Mesodermal cell (in vitro differentiated cells): ENCODE measurements around the gene LAMB1.

Source experiments
- H3K27ac ChIP-seq: 2 replicates; pipeline ENCODE4 v1.7.0; 2013; ENCODE audit warnings: mild to moderate bottlenecking, low read depth, low read length, moderate library complexity; ENCODE audit not compliant: severe bottlenecking
- H3K36me3 ChIP-seq: 2 replicates; pipeline ENCODE4 v1.7.1; 2013; ENCODE audit warnings: mild to moderate bottlenecking, low read length, moderate library complexity; ENCODE audit not compliant: control insufficient read depth, insufficient read depth
- H3K4me1 ChIP-seq: one replicate; pipeline ENCODE4 v1.7.1; 2013; ENCODE audit warnings: mild to moderate bottlenecking, low read length; ENCODE audit not compliant: insufficient read depth, control insufficient read depth, poor library complexity, severe bottlenecking
- H3K4me3 ChIP-seq: 2 replicates; pipeline ENCODE4 v1.7.0; 2013; ENCODE audit warnings: low read length, control low read depth, mild to moderate bottlenecking; ENCODE audit not compliant: insufficient read depth, poor library complexity, severe bottlenecking; ENCODE audit errors: extremely low read depth
- H3K9me3 ChIP-seq: 2 replicates; pipeline ENCODE4 v1.7.1; 2013; ENCODE audit warnings: mild to moderate bottlenecking, low read length, moderate library complexity; ENCODE audit not compliant: control insufficient read depth
- WGBS, 2 experiments: methylation state at CpG; one replicate each; pipeline ENCODE4 v1.1.5; 2013; ENCODE audit warnings: missing lambda C conversion rate in 2 of 2; ENCODE audit not compliant: insufficient coverage in 2 of 2; 5-methylcytosine and 5-hydroxymethylcytosine counted together

Gene LAMB1

GRCh38 chr7:108008240-108008639 lies 5.3 kb upstream of the LAMB1 start:
- 100% methylated on average over 1 to 2 of the region's 4 CpGs for WGBS, 2 experiments
- no peaks in the 10 kb centered on the region for H3K9me3 ChIP-seq
- peaks cover 11% of the 10 kb centered on the region for H3K4me1 ChIP-seq
- no peak overlapping the region for H3K27ac ChIP-seq
- H3K36me3 ChIP-seq: no peaks in the 10 kb centered on the region
- no peak overlapping the region for H3K4me3 ChIP-seq

- no peaks in the 10 kb centered on the region for H3K9me3 ChIP-seq
- 80% methylated on average over 1 of the region's 3 CpGs; no CpG with 5 or more reads in 1 of the 2 experiments for WGBS, 2 experiments
- H3K27ac ChIP-seq: no peak overlapping the region
- H3K36me3 ChIP-seq: no peaks in the 10 kb centered on the region
- peaks cover 7% of the 10 kb centered on the region for H3K4me1 ChIP-seq
- no peak overlapping the region for H3K4me3 ChIP-seq
These were observed 4.8 kb upstream of the LAMB1 start for GRCh38 chr7:108007762-108008161.

- Histone ChIP-seq H3K9me3 (no peaks in the 10 kb centered on the region), H3K27ac (no peak overlapping the region), H3K4me3 (no peak overlapping the region), H3K36me3 (no peaks in the 10 kb centered on the region), H3K4me1 (peaks cover 5% of the 10 kb centered on the region)
- 67 to 91% methylated on average over 1 of the region's 3 CpGs for WGBS, 2 experiments
These were observed 4.3 kb upstream of the LAMB1 start for GRCh38 chr7:108007261-108007660.

GRCh38 chr7:108004220-108005142 lies 1.5 kb upstream of the LAMB1 start:
- H3K4me3 ChIP-seq: no peak overlapping the region
- peaks cover 18% of the 10 kb centered on the region for H3K4me1 ChIP-seq
- H3K36me3 ChIP-seq: peaks cover 21% of the 10 kb centered on the region
- no peaks in the 10 kb centered on the region for H3K9me3 ChIP-seq
- 60 to 61% methylated on average over 5 of the region's 13 CpGs for WGBS, 2 experiments
- H3K27ac ChIP-seq: no peak overlapping the region

GRCh38 chr7:108003599-108003935 lies 606 bp upstream of the LAMB1 start:
- H3K27ac ChIP-seq: no peak overlapping the region
- H3K9me3 ChIP-seq: no peaks in the 10 kb centered on the region
- H3K4me1 ChIP-seq: peaks cover 27% of the 10 kb centered on the region
- peaks cover 28% of the 10 kb centered on the region for H3K36me3 ChIP-seq
- 41 to 42% methylated on average over 14 of the region's 15 CpGs for WGBS, 2 experiments
- H3K4me3 ChIP-seq: peak overlapping the region; percentile 86

GRCh38 chr7:108001764-108002725 lies 916 bp downstream of the LAMB1 start:
- Histone ChIP-seq H3K4me3 (peak overlapping the region; percentile 86), H3K9me3 (no peaks in the 10 kb centered on the region), H3K27ac (peak overlapping the region; percentile 83), H3K36me3 (peaks cover 43% of the 10 kb centered on the region), H3K4me1 (peaks cover 41% of the 10 kb centered on the region)
- WGBS, 2 experiments: 0 to 1% methylated on average over 64 of the region's 75 CpGs

- Histone ChIP-seq H3K9me3 (no peaks in the 10 kb centered on the region), H3K4me3 (peak overlapping the region; percentile 86), H3K27ac (peak overlapping the region; percentile 83), H3K4me1 (peaks cover 50% of the 10 kb centered on the region), H3K36me3 (peaks cover 52% of the 10 kb centered on the region)
- 17 to 18% methylated on average over 33 to 36 of the region's 37 CpGs for WGBS, 2 experiments
These were observed 1.8 kb downstream of the LAMB1 start for GRCh38 chr7:108000875-108001763.

- Histone ChIP-seq H3K27ac (peak overlapping the region; percentile 83), H3K36me3 (peaks cover 53% of the 10 kb centered on the region), H3K4me1 (peaks cover 61% of the 10 kb centered on the region), H3K4me3 (peak overlapping the region; percentile 86), H3K9me3 (no peaks in the 10 kb centered on the region)
- 75 to 94% methylated on average over 3 of the region's 4 CpGs for WGBS, 2 experiments
These were observed 3.0 kb downstream of the LAMB1 start for GRCh38 chr7:107999779-108000560.

GRCh38 chr7:107998660-107999480 lies 4.1 kb downstream of the LAMB1 start:
- 90% methylated on average over 2 of the region's 3 CpGs for WGBS, 2 experiments
- peak overlapping the region; percentile 12 for H3K4me3 ChIP-seq
- no peaks in the 10 kb centered on the region for H3K9me3 ChIP-seq
- peak overlapping the region; percentile 83 for H3K27ac ChIP-seq
- H3K4me1 ChIP-seq: peaks cover 67% of the 10 kb centered on the region
- H3K36me3 ChIP-seq: peaks cover 62% of the 10 kb centered on the region
